PFSK-1 (cell line): ENCODE results near the gene ORC4.

Source experiments
- FOXP2 ChIP-seq: optimal IDR thresholded peaks from 2 replicates; pipeline ENCODE3; 2011; ENCODE audit warnings: borderline replicate concordance, control low read depth, inconsistent platforms; ENCODE audit not compliant: insufficient read depth; ENCODE audit errors: extremely low read length, extremely low read depth
- POLR2AphosphoS5 ChIP-seq: IDR thresholded peaks from 2 replicates; pipeline ENCODE4 v1.6.1; 2012; ENCODE audit warnings: low read depth, mild to moderate bottlenecking, control low read depth, low read length, moderate library complexity
- REST ChIP-seq, 2 experiments: IDR thresholded peaks; 2 replicates each; pipeline versions ENCODE4 v1.6.1 to v1.8.0; 2011 to 2012; ENCODE audit warnings: low read depth in 2 of 2, low read length in 2 of 2, control low read depth in 1 of 2, inconsistent platforms in 1 of 2, mild to moderate bottlenecking in 1 of 2, moderate library complexity in 1 of 2; ENCODE audit not compliant: insufficient read depth in 1 of 2
- SIN3A ChIP-seq: IDR thresholded peaks from 2 replicates; pipeline ENCODE4 v1.6.1; 2012; ENCODE audit warnings: mild to moderate bottlenecking, low read length, moderate library complexity, borderline replicate concordance; ENCODE audit not compliant: insufficient read depth

DNA sequence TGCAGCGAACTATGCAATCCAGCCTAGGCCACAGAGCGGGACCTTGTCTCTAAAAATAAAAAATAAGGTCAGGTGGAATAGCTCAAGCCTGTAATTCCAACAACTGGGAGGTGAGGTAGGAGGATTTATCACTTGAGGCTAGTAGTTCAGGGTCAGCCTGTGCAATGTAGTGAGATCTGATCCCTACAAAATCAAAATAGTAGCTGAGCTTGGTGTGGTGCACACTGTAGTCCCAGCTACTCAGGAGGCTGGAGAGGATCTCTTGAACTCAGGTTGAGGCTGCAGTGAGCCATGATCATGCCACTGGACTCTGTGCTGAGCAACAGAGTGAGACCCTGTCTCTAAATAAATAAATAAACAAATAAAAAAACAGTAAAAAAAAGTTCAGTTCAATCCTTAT lies 6.0 kb upstream of the ORC4 start:
- TF ChIP-seq POLR2AphosphoS5 (no peak), REST (IDR thresholded peaks at IDR 0.05; ENCODE audit: insufficient read depth in 1 of 2, low read depth in 2 of 2, low read length in 2 of 2) (no peak), FOXP2 (no peak), SIN3A (no peak)
